HG03439 (cell line): ENCODE data around the gene MCCD1.
"Not testable (repeated sequence)": the region's sequence is repeated elsewhere in the genome, so short reads cannot be mapped to it uniquely, and the experiment has no call there.

Experiments used
- ATAC-seq: cut with Tn5 transposase; IDR thresholded peaks from one replicate; pipeline ENCODE4 v1.9.1; 2021; ENCODE audit warnings: mild to moderate bottlenecking, moderate library complexity; ENCODE audit not compliant: unreplicated experiment

Gene MCCD1

DNA sequence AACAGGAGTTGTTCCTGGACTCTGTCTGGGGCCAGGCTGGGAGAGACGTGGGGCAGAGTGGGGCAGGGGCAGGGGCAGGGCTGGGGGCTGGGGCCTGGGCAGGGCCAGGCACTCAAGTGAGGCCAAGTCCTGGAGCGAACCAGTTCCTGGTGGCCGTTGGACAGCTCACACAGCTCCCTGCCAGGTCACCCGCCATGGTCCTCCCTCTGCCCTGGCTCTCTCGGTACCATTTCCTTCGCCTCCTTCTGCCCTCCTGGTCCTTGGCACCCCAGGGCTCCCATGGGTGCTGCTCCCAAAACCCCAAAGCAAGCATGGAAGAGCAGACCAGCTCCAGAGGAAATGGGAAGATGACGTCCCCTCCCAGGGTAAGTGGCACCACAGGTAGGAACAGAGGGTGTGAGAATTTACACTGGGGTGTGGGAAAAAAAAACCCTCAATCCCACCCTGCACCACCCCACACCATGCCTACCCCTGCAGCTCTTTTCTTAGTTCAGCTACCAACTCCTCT is at the start of gene MCCD1:
Gene MCCD1 (plus strand): TSS at position 142 of the 508 bp plus-strand sequence. CDS start 53 bp downstream, at position 195.
- ATAC-seq, result no peak

DNA sequence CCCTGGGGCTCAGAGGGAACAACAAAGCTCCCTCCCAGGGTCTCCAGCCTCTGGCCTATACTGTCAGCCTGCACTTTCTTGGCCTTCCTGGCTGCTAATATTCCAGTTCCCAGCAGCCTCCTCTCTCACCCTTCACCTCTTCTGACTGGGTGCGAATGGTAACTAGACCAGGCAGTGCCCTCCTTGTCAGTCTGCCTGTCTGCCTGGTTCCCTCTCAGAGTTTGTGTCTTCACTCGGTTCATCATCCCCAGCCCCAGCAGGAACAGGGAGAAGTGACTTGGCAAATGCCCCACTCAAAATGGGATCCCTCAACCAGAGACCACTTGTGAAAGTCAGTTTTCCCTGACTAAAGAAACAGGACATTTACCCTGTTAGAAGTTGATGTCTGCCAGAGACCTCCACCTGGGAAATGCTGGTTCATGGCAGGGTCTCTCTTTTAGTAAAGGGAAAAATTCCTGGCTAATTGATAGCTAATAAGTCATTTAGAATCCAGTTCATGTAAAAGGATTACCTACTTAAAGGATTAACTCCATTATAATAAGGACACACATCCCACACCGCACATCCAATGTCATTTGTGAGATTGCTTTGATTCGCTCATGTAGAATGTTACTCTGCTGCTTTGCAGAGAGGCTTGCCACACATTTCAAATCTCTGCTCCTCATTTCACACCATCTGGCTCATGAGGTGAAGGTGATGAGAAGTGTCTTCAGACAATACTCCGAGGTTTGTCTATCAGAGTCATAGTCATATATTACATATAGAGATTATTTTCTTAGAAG is 49.4 kb upstream of the MCCD1 start:
- ATAC-seq, result no peak

DNA sequence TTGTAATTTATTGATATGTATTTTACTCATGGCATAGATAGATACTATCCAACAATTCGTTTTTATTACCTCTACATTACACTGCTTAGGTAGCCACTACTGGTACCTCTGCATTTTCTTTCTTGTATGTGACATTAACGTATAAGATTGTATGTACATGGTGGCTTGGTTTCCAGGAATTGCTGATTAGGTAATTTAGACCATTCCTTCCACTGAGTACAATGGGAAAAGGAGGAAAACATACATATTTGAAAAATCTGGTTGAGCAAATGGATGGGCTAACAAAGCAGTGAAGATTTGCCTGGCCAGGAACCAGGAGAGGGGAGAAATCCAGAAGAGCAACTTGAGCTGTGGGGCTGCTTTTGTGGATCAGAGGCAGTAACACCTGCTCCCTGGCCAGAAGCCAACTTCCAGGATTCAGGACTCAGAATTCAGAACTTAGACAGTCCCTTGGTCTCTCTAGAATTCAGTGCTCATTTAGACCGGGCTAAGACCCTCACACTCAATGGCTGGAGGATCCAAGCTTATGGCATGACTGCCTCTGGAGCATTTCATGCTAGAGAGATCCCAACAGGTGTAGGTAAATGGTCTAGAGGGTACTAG is 48.7 kb upstream of the MCCD1 start:
- ATAC-seq, result no peak

DNA sequence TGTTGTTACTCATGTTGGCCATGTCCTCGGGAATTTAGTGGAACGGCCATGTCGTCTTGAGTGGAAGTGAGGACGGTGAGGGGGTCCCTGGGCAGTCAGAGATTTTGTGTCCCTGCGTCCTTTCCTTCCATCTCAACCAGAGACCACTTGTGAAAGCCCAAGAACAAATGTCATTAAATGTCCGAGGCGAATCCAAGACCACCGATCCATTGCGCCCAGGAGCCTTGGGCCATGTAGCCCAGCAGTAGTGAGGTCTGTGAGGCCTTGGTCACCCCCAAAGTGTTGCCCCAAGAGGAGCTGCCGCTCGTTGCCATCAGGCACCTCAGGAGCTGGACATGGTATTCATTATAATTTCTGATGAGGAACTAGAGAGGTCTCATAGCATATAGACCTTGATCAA is 48.2 kb upstream of the MCCD1 start:
- ATAC-seq, result no peak

DNA sequence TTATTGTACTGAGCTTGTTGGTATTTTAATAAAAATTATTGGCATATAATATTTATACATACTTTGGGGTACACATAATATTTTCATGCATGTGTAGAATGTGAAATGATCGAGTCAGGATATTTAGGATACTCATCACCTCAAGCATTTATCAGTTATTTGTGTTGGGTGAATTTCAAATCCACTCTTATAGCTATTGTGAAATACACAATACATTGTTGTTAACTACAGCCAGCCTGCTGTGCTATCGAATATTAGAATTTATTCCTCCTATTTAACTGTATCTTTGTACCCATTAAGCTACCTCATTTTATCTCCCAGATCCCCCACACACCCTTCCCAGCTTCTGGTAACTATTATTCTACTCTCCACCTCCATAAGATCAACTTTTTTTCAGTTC is 45.4 kb upstream of the MCCD1 start:
- no peak for ATAC-seq

- no peak for ATAC-seq
These were observed 43.7 kb upstream of the MCCD1 start for GRCh38 chr6:31485055-31485454.

DNA sequence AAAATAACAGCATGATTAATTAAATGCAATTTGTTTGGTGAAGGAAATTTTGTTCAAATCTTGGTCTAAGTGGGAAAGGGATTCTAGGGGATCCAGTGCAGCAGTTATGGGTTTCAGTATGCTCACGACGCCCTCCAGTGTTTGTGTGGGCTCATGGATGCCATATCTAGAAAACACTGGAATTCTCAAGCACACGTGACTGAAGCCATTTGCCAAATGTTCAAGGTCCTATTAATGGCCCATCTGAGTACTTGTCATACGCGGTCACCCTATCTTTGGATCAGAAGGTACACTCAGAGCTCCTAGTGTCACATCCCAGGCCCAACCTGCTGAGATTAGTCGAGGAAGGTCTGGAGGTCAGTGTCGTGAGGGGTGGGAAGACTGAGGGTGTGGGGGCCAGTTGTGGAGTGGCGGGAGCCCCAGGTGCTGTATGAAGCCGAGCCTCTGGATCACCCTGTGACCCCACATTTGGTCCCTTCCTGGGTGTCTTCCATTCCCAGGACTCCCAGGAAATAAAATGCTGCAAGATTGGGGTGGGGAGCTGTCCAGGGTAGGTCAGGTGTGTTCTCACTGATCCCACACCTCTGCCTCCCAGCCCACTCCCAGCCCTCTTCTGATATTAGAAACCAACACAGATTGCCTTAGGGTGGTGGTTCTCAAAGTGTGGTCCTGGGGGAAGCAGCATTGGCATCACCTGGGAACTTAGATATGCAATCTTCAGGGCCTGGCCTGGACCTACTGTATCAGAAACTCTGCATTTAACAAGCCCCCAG is 42.5 kb upstream of the MCCD1 start:
- ATAC-seq, result not testable (repeated sequence)

DNA sequence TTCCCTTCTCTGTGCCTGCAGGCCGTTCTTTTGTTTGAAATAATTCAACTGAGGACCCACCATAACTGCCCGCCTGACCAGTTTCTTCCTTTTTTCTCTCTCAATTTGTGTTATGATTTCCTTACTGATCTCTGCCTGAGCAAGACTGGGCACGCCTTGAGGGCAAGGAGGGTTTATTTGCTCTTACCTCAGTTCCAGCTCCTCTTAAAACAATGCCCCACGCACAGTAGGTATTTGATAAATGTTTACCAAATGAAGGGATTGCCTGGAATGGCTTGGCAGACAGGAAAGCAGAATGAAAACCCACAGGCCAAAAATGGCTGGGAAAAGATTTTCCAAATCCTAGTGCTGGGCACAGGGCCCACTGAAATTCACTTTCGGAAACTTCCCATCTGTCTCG is 41.1 kb upstream of the MCCD1 start:
- not testable (repeated sequence) for ATAC-seq

DNA sequence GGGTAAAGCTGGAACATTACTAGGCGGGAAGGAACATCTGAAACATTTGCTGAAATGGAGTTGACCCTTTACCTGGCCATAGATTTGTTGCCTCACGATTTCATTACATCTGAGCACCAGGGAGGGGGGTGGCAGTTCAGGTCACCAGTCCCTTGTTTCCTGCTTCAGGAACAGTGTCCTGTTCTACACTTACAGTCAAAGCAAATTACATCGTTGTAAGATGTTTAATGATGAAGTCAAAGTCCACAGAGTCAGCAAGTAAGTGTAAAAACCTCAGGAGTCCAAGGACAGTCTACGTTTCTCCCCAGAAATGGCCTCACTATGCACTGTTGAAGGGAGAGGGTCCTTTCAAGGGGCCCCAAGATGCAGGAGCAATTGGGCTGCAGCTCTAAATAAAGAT is 39.7 kb upstream of the MCCD1 start:
- ATAC-seq, result no peak

DNA sequence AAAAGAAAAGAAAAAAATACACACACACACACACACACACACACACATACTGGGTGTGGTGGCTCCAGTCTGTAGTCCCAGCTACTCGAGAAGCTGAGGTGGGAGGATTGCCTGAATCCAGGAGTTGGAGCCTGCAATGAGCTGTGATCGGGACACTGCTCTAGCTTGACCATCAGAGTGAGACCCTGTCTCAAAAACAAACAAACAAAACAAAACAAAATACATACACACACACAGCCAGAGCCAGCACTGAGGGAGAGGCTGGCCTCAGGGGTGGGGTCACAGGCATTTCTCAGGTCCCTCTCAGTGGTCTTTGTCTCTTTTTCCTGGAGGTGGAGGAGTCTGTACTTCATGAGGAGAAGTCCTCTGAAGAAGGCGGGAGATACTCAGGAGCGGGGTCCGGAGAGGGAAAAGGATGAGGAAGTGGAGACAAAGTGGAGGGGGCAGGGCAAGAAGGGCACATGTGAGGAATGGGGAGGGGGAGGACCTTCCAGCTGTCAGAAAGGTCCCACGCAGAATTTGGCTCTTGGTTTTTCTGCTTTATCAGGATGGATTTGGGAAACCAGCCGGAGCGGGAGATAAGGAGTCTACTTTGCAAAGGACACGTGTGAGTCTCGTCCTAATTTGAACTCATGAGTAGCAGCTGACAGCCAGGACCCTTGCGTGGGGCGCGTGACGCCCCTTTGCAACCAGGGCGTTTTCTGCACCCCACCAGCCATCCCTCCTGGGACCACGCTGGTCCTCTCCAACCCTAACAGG is 38.5 kb upstream of the MCCD1 start:
- no peak for ATAC-seq

- ATAC-seq, result not testable (repeated sequence)
These were observed 35.2 kb upstream of the MCCD1 start for GRCh38 chr6:31493550-31493874.

- no peak for ATAC-seq
These were observed 34.7 kb upstream of the MCCD1 start for GRCh38 chr6:31493875-31494694.

GRCh38 chr6:31495580-31495979 is 33.2 kb upstream of the MCCD1 start:
- ATAC-seq, result no peak

- not testable (repeated sequence) for ATAC-seq
These were observed 31.9 kb upstream of the MCCD1 start for GRCh38 chr6:31496826-31497225.

- peak; percentile 64 for ATAC-seq
These were observed 31.0 kb upstream of the MCCD1 start, which contains the start of gene MICB for GRCh38 chr6:31497531-31498476. Gene MICB (plus strand): TSS chr6:31498145. CDS start chr6:31498194, 49 bp downstream.

- ATAC-seq, result no peak
These were observed 30.0 kb upstream of the MCCD1 start for GRCh38 chr6:31498748-31499147.

GRCh38 chr6:31499648-31500047 is 29.1 kb upstream of the MCCD1 start:
- ATAC-seq, result not testable (repeated sequence)

- no peak for ATAC-seq
These were observed 26.2 kb upstream of the MCCD1 start for GRCh38 chr6:31502586-31502985.

DNA sequence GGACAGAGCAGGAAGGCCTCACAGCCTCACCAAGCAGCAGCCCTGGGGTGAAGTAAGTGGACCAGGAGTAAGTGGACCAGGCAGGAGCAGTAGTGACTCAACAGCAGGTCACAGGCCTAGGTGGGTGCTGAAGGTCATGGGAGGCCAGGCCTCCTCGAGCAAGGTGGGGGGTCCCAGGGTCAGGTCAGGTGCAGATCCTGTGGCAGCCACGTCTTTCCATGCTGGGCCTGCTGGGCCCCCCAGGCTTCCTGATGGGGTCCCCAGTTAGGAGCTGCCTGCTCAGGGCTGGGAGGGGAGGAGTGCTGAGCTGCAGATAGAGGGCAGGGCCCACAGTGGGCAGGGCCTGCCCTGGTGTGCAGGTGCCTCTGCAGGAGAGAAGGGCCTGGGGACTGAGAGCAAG is 19.7 kb upstream of the MCCD1 start:
- ATAC-seq, result not testable (repeated sequence)
